GM23338 (cell line): ENCODE data around the gene GPR162. TPM values are rescaled to one million over a fixed set of nuclear protein-coding genes. Genes with fewer than 3 reads are reported as not detected.

ENCODE experiments used
- ATAC-seq: fragments of 200-7000 bp; cut with Tn5 transposase; 3 replicates; pipeline ENCODE4 v1.9.1; 2020
- DNase-seq: peaks from one replicate; pipeline ENCODE4 v3.0.0-alpha.2; 2015; ENCODE audit warnings: low spot score
- H2AFZ ChIP-seq: fragments of 200-600 bp; sonication (generic); 2 replicates; pipeline ENCODE4 v1.8.0; 2016; ENCODE audit warnings: antibody characterized with exemption, mild to moderate bottlenecking, moderate library complexity
- H3F3A ChIP-seq: fragments of 200-600 bp; sonication (generic); replicated peaks from 2 replicates; pipeline ENCODE4 v1.8.0; 2017; ENCODE audit warnings: antibody characterized with exemption, mixed run types, low read depth
- H3K27ac ChIP-seq: fragments of 200-600 bp; sonication (generic); 2 replicates; pipeline ENCODE4 v1.6.1; 2016; ENCODE audit warnings: low read depth
- H3K27me3 ChIP-seq: fragments of 200-600 bp; sonication (generic); 2 replicates; pipeline ENCODE4 v1.8.0; 2016; ENCODE audit warnings: mild to moderate bottlenecking, mixed run types, moderate library complexity; ENCODE audit not compliant: insufficient read depth
- H3K36me3 ChIP-seq: fragments of 200-600 bp; sonication (generic); 2 replicates; pipeline ENCODE4 v1.8.0; 2016; ENCODE audit warnings: mild to moderate bottlenecking; ENCODE audit not compliant: insufficient read depth
- H3K4me1 ChIP-seq: fragments of 200-600 bp; sonication (generic); 2 replicates; pipeline ENCODE4 v1.8.0; 2016; ENCODE audit warnings: mild to moderate bottlenecking, moderate library complexity; ENCODE audit not compliant: insufficient read depth
- H3K4me2 ChIP-seq: fragments of 200-600 bp; sonication (generic); 2 replicates; pipeline ENCODE4 v1.7.1; 2017; ENCODE audit warnings: mixed run types
- H3K4me3 ChIP-seq: fragments of 200-600 bp; sonication (generic); 2 replicates; pipeline ENCODE4 v1.6.1; 2016; ENCODE audit warnings: mixed run types
- H3K79me2 ChIP-seq: fragments of 200-600 bp; sonication (generic); replicated peaks from 2 replicates; pipeline ENCODE4 v1.8.0; 2017; ENCODE audit warnings: mild to moderate bottlenecking; ENCODE audit not compliant: insufficient read depth
- H3K9me2 ChIP-seq: fragments of 200-600 bp; sonication (generic); 2 replicates; pipeline ENCODE4 v1.8.0; 2017; ENCODE audit not compliant: insufficient read depth
- H4K20me1 ChIP-seq: fragments of 200-600 bp; sonication (generic); replicated peaks from 2 replicates; pipeline ENCODE4 v1.8.0; 2017; ENCODE audit warnings: mild to moderate bottlenecking; ENCODE audit not compliant: insufficient read depth
- H3K27ac Mint-ChIP-seq: 2 replicates; pipeline ENCODE4 v1.8.0; 2020; ENCODE audit warnings: inconsistent platforms, mild to moderate bottlenecking, moderate library complexity, mixed read lengths
- H3K27me3 Mint-ChIP-seq: 3 replicates; pipeline ENCODE4 v1.8.0; 2022; ENCODE audit warnings: low read depth, mild to moderate bottlenecking, moderate library complexity, mixed read lengths, inconsistent platforms; ENCODE audit not compliant: insufficient read depth, poor library complexity
- H3K36me3 Mint-ChIP-seq: 3 replicates; pipeline ENCODE4 v1.8.0; 2021; ENCODE audit warnings: low read depth, mild to moderate bottlenecking, inconsistent platforms, moderate library complexity, mixed read lengths
- H3K4me1 Mint-ChIP-seq: 3 replicates; pipeline ENCODE4 v1.8.0; 2020; ENCODE audit warnings: mild to moderate bottlenecking, inconsistent platforms, mixed read lengths
- H3K4me3 Mint-ChIP-seq: 3 replicates; pipeline ENCODE4 v1.8.0; 2021; ENCODE audit warnings: moderate library complexity, mild to moderate bottlenecking, inconsistent platforms, mixed read lengths
- H3K9me3 Mint-ChIP-seq: 3 replicates; pipeline ENCODE4 v1.8.0; 2020; ENCODE audit warnings: moderate library complexity, mild to moderate bottlenecking, inconsistent platforms, mixed read lengths
- CREB1 ChIP-seq: fragments of 250-450 bp; sonication (Bioruptor Pico); IDR thresholded peaks from 2 replicates; pipeline ENCODE4 v1.5.0; 2020; ENCODE audit warnings: low read depth, mild to moderate bottlenecking, moderate library complexity
- CTCF ChIP-seq, 2 experiments: fragments of 200-600 bp in 1 of 2; sonication (generic) in 1 of 2; conservative IDR thresholded peaks; 2 replicates each; pipeline versions ENCODE4 v1.5.1 to v1.6.1; 2016 to 2017; ENCODE audit warnings: antibody characterized with exemption in 2 of 2, low read depth in 2 of 2, mild to moderate bottlenecking in 2 of 2, moderate library complexity in 1 of 2
- ETS1 ChIP-seq: IDR thresholded peaks from 2 replicates; pipeline ENCODE4 v1.6.1; 2016; ENCODE audit warnings: antibody characterized with exemption
- EZH2 ChIP-seq: fragments of 200-600 bp; sonication (generic); IDR thresholded peaks from one replicate; pipeline ENCODE4 v1.8.0; 2017; ENCODE audit warnings: antibody characterized with exemption, mild to moderate bottlenecking, low read depth; ENCODE audit not compliant: unreplicated experiment
- EZH2phosphoT487 ChIP-seq: fragments of 200-600 bp; sonication (generic); IDR thresholded peaks from one replicate; pipeline ENCODE4 v1.8.1; 2018; ENCODE audit warnings: antibody characterized with exemption; ENCODE audit not compliant: unreplicated experiment
- JUNB ChIP-seq: IDR thresholded peaks from one replicate; pipeline ENCODE4 v1.6.1; 2016; ENCODE audit warnings: antibody characterized with exemption; ENCODE audit not compliant: unreplicated experiment
- NANOG ChIP-seq: IDR thresholded peaks from 2 replicates; pipeline ENCODE4 v1.6.1; 2016; ENCODE audit warnings: antibody characterized with exemption, borderline replicate concordance
- POLR2AphosphoS5 ChIP-seq: IDR thresholded peaks from 2 replicates; pipeline ENCODE4 v1.6.1; 2016; ENCODE audit warnings: antibody characterized with exemption, low read depth
- REST ChIP-seq: IDR thresholded peaks from one replicate; pipeline ENCODE4 v1.6.1; 2018; ENCODE audit warnings: antibody characterized with exemption; ENCODE audit not compliant: unreplicated experiment
- STAT1 ChIP-seq: IDR thresholded peaks from one replicate; pipeline ENCODE4 v1.6.1; 2016; ENCODE audit warnings: antibody characterized with exemption; ENCODE audit not compliant: unreplicated experiment
- ZNF114 ChIP-seq: fragments of 250-450 bp; sonication (Bioruptor Pico); IDR thresholded peaks from 2 replicates; pipeline ENCODE4 v1.5.0; 2020; ENCODE audit warnings: mild to moderate bottlenecking, moderate library complexity
- ZNF331 ChIP-seq: fragments of 250-450 bp; sonication (Bioruptor Pico); IDR thresholded peaks from 2 replicates; pipeline ENCODE4 v1.5.0; 2020; ENCODE audit warnings: low read depth, mild to moderate bottlenecking, moderate library complexity
- ZNF462 ChIP-seq: fragments of 250-450 bp; sonication (Bioruptor Pico); IDR thresholded peaks from 2 replicates; pipeline ENCODE4 v1.5.0; 2020; ENCODE audit warnings: mild to moderate bottlenecking, moderate library complexity
- polyA plus RNA-seq: library from polyadenylated mRNA; unstranded; fragments of >200 nt; fragmentation: Nextera tagmentation; extraction: Ambion mirVana; gene quantifications from 2 replicates; pipeline ENCODE4 v1.2.1, GENCODE V29; 2016
- total RNA-seq: library from RNA; depleted of rRNA; stranded (reverse); fragments of >200 nt; shearing (Covaris generic); gene quantifications from 2 replicates; pipeline ENCODE4 v1.2.3, GENCODE V29; 2014

The GPR162 gene
- total and polyA plus RNA-seq, 2 experiments from 2014 or later = 4.7 to 5.0 TPM

DNA sequence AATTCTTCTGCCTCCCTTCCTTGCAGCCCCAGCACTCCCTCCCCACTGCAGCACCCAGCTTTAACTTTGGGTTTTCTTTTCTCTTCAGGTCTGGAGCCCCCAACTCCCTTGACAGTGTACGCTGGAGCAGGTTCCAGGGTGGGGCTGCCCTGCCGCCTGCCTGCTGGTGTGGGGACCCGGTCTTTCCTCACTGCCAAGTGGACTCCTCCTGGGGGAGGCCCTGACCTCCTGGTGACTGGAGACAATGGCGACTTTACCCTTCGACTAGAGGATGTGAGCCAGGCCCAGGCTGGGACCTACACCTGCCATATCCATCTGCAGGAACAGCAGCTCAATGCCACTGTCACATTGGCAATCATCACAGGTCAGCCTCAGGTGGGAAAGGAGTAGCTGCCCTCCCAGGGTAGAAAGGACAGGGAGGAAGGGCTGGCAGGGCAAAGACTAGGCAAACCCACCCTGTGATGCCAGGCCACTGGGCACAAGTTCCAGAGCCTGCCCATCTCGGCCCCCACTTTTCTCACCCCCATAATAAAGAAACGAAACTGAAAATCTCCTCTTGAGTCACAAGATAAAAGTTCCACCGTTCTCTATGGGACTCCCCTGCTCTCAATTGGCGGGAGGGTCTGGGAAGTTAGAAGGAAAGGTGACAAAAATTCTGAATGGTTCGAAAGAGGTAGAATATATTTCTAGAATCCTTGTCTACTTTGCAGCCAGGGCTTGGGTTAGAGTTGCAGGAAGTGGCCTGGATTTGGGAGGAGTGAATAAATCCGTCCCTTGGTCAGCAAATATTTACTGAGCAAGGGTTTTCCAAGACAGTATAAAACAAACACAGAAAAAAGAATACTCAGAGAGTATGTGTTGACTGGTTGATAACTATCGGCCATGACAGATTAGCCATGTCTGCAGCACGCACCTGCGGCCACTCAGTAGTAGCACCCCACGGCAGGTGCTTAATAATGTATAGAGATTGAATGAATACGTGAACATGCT is 46.1 kb upstream of the GPR162 start:
- H3K27ac ChIP-seq = no peak overlapping the region
- no peaks in the 10 kb centered on the region for H3K36me3 ChIP-seq
- H2AFZ ChIP-seq = no peak overlapping the region
- no peaks in the 10 kb centered on the region for H3K79me2 ChIP-seq
- H3K4me1 ChIP-seq = peaks cover 28% of the 10 kb centered on the region
- no peaks in the 10 kb centered on the region; the same call in 2 of the 3 replicates for H3K9me3 Mint-ChIP-seq
- TF ChIP-seq EZH2phosphoT487 (no peak), JUNB (no peak), STAT1 (no peak), REST (no peak), EZH2 (no peak), ETS1 (no peak), NANOG (no peak), ZNF331 (CRISPR knock-in tag) (no peak), POLR2AphosphoS5 (no peak), CREB1 (CRISPR knock-in tag) (no peak), CTCF (conservative IDR thresholded peaks at IDR 0.05; ENCODE audit: low read depth in 2 of 2) (no peak), ZNF462 (CRISPR knock-in tag) (no peak), ZNF114 (CRISPR knock-in tag) (no peak)
- no peaks in the 10 kb centered on the region for H3K9me2 ChIP-seq
- H3K4me1 Mint-ChIP-seq = peaks cover 64% of the 10 kb centered on the region
- no peak for DNase-seq
- H3K36me3 Mint-ChIP-seq = peaks cover 17% of the 10 kb centered on the region
- no peak overlapping the region for H3K4me3 ChIP-seq
- H4K20me1 ChIP-seq = peaks cover 3% of the 10 kb centered on the region; the same call in 1 of the 2 replicates
- no peak overlapping the region for H3K27ac Mint-ChIP-seq
- peaks cover 61% of the 10 kb centered on the region for H3K27me3 Mint-ChIP-seq
- peaks cover 20% of the 10 kb centered on the region; the same call in 1 of the 2 replicates for H3F3A ChIP-seq
- no peak overlapping the region for H3K4me2 ChIP-seq
- H3K27me3 ChIP-seq = peaks cover 72% of the 10 kb centered on the region
- ATAC-seq = no peak
- H3K4me3 Mint-ChIP-seq = peak overlapping the region; percentile 54; the same call in 2 of the 3 replicates
